Measurements from ENCODE around the gene GFRA4. TPM values are rescaled to one million over a fixed set of nuclear protein-coding genes. Genes with fewer than 3 reads are reported as not detected.

The GFRA4 gene
- polyA plus RNA-seq, 1 of the 3 experiments (the other 2 are of a cell fraction): not detected

GRCh38 chr20:3706774-3707507, 43.7 kb upstream of the GFRA4 start (continued):
- no peak for TF ChIP-seq TAF1 (IDR thresholded peaks at IDR 0.05; ENCODE audit: borderline replicate concordance, low read depth, low read length)
- TF ChIP-seq JUND (IDR thresholded peaks at IDR 0.05): no peak
- TF ChIP-seq, protein P1, sequence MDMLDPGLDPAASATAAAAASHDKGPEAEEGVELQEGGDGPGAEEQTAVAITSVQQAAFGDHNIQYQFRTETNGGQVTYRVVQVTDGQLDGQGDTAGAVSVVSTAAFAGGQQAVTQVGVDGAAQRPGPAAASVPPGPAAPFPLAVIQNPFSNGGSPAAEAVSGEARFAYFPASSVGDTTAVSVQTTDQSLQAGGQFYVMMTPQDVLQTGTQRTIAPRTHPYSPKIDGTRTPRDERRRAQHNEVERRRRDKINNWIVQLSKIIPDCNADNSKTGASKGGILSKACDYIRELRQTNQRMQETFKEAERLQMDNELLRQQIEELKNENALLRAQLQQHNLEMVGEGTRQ (IDR thresholded peaks at IDR 0.05; ENCODE audit: borderline replicate concordance, low read depth, low read length): no peak
- no peak for TF ChIP-seq FOSL2 (IDR thresholded peaks at IDR 0.05; ENCODE audit: borderline replicate concordance, low read depth)
- no peak for TF ChIP-seq TEAD4 (IDR thresholded peaks at IDR 0.05; ENCODE audit: borderline replicate concordance, insufficient read depth)
- TF ChIP-seq, protein P2, sequence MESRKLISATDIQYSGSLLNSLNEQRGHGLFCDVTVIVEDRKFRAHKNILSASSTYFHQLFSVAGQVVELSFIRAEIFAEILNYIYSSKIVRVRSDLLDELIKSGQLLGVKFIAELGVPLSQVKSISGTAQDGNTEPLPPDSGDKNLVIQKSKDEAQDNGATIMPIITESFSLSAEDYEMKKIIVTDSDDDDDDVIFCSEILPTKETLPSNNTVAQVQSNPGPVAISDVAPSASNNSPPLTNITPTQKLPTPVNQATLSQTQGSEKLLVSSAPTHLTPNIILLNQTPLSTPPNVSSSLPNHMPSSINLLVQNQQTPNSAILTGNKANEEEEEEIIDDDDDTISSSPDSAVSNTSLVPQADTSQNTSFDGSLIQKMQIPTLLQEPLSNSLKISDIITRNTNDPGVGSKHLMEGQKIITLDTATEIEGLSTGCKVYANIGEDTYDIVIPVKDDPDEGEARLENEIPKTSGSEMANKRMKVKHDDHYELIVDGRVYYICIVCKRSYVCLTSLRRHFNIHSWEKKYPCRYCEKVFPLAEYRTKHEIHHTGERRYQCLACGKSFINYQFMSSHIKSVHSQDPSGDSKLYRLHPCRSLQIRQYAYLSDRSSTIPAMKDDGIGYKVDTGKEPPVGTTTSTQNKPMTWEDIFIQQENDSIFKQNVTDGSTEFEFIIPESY (IDR thresholded peaks at IDR 0.05; ENCODE audit: borderline replicate concordance, low read depth): no peak
- TF ChIP-seq, protein P3, sequence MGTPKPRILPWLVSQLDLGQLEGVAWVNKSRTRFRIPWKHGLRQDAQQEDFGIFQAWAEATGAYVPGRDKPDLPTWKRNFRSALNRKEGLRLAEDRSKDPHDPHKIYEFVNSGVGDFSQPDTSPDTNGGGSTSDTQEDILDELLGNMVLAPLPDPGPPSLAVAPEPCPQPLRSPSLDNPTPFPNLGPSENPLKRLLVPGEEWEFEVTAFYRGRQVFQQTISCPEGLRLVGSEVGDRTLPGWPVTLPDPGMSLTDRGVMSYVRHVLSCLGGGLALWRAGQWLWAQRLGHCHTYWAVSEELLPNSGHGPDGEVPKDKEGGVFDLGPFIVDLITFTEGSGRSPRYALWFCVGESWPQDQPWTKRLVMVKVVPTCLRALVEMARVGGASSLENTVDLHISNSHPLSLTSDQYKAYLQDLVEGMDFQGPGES (IDR thresholded peaks at IDR 0.05; ENCODE audit: low read depth, low read length): no peak
- no peak for TF ChIP-seq CHD2 (IDR thresholded peaks at IDR 0.05; ENCODE audit: low read length, partially characterized antibody)
- no peak for TF ChIP-seq NFIC (IDR thresholded peaks at IDR 0.05; ENCODE audit: borderline replicate concordance)

DNA sequence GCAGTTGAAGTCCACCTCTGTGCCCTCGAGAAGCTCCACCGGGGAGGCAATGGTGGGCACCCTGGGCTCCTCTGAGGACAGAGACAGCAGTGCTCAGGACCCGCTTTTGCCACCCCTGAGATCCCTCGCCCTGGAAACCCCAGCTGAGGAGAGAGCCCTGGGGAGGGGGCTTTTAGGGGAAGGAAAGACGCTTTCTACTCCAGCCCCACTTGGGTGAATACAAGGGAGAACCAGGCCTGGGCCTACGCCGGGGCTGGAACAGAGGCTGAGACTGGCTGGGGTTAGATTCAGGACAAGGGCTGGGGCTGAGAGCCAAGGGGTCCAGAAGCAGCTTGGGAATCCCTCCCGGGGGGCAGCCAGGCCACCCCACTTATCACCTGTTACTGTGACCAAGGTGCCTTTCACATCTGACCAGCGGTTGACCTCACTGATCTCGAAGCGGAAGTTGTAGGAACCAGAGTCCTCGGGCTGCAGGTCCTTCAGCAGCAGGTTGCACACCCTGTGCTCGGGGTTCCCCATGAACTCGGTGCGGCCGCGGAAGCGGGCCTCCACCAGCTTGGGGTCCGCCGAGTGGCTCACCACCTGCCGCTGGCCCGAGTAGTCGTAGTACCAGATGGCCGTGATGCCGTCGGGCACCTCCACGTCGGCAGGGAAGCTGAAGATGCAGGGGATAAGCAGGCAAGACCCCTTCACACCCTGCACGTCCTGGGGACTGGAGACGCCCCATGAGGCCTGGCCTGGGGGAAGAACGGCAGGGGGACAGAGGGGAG, 43.0 kb upstream of the GFRA4 start:
- no peaks in the 10 kb centered on the region for H3K27me3 ChIP-seq (ENCODE audit: insufficient read depth)
- DNase-seq: no peak
- H3K4me3 ChIP-seq (ENCODE audit: low read depth in 2 of 2, low read length in 1 of 2): no peak overlapping the region
- POLR2A ChIA-PET: no interaction called here
- H3K9me2 ChIP-seq: no peaks in the 10 kb centered on the region
- H3F3A ChIP-seq (replicated peaks; ENCODE audit: insufficient read depth): no peaks in the 10 kb centered on the region
- no peaks in the 10 kb centered on the region for H3K36me3 ChIP-seq (replicated peaks in 1 of 2; ENCODE audit: control insufficient read depth in 1 of 2, insufficient read depth in 2 of 2, low read length in 1 of 2)
- H4K20me1 ChIP-seq (ENCODE audit: insufficient read depth): no peaks in the 10 kb centered on the region
- no peak overlapping the region for H3K9ac ChIP-seq
- CTCF ChIA-PET: interaction anchor here (1.8 to 5.8 kb wide), 6 partner anchors 7 to 143 kb away, joined by 7 to 55 read pairs (median 9); partner anchors contain the start of gene ADISSP
- H3K79me2 ChIP-seq (ENCODE audit: insufficient read depth): no peaks in the 10 kb centered on the region
- H2AFZ ChIP-seq (ENCODE audit: low read depth): no peak overlapping the region
- no peak overlapping the region for H3K4me2 ChIP-seq
- no peaks in the 10 kb centered on the region for H3K9me3 ChIP-seq
- no peaks in the 10 kb centered on the region for H3K4me1 ChIP-seq (ENCODE audit: control insufficient read depth in 1 of 2, insufficient read depth in 2 of 2, low read depth in 1 of 2, low read length in 1 of 2)
- WGBS (ENCODE audit: low lambda C conversion rate): 70% methylated on average over 12 of the region's 31 CpGs
- no peak overlapping the region for H3K27ac ChIP-seq (ENCODE audit: low read depth in 2 of 2, low read length in 1 of 2)
- TF ChIP-seq GATA2 (CRISPR knock-in tag; IDR thresholded peaks at IDR 0.05) (no peak), EP300 (IDR thresholded peaks at IDR 0.05; ENCODE audit: borderline replicate concordance in 1 of 2, low read depth in 1 of 2, low read length in 1 of 2) (no peak), CHD2 (IDR thresholded peaks at IDR 0.05; ENCODE audit: low read length, partially characterized antibody) (no peak), NFIC (IDR thresholded peaks at IDR 0.05; ENCODE audit: borderline replicate concordance) (no peak), FOXJ3 (CRISPR knock-in tag; IDR thresholded peaks at IDR 0.05) (no peak), GABPA (IDR thresholded peaks at IDR 0.05; ENCODE audit: low read depth) (no peak), ELF1 (IDR thresholded peaks at IDR 0.05) (no peak), TEAD4 (IDR thresholded peaks at IDR 0.05; ENCODE audit: borderline replicate concordance, insufficient read depth) (no peak), MEF2A (IDR thresholded peaks at IDR 0.05; ENCODE audit: borderline replicate concordance, low read depth) (no peak), MAX (IDR thresholded peaks at IDR 0.05; ENCODE audit: low read depth) (no peak), FOSL2 (IDR thresholded peaks at IDR 0.05; ENCODE audit: borderline replicate concordance, low read depth) (no peak)
- TF ChIP-seq, protein P3 (IDR thresholded peaks at IDR 0.05; ENCODE audit: low read depth, low read length): no peak
- TF ChIP-seq, protein P2 (IDR thresholded peaks at IDR 0.05; ENCODE audit: borderline replicate concordance, low read depth): no peak
